K562 (cell line): ENCODE measurements around the gene OSM.

ENCODE experiments used
- BHLHE40 ChIP-seq: IDR thresholded peaks from 2 replicates; pipeline ENCODE4 v1.6.1; 2011; ENCODE audit warnings: low read length, improper control_type of control experiment
- CTCF ChIP-seq, 3 experiments: IDR thresholded peaks in 2 of 3; conservative IDR thresholded peaks in 1 of 3; 2 replicates each; pipeline ENCODE4 v1.5.1; 2011 to 2012; ENCODE audit warnings: low read length in 3 of 3, mild to moderate bottlenecking in 3 of 3, control low read depth in 2 of 3, improper control_type of control experiment in 1 of 3, inconsistent platforms in 1 of 3, low read depth in 1 of 3, mixed read lengths in 1 of 3, moderate library complexity in 1 of 3; ENCODE audit not compliant: insufficient read depth in 2 of 3
- EZH2 ChIP-seq: IDR thresholded peaks from 2 replicates; pipeline ENCODE4 v1.6.1; 2012; ENCODE audit warnings: low read depth, mild to moderate bottlenecking, inconsistent platforms, low read length, borderline replicate concordance
- NFRKB ChIP-seq: fragments of 450-650 bp; IDR thresholded peaks from 2 replicates; pipeline ENCODE4 v1.6.1; 2016; ENCODE audit warnings: low read depth
- POLR2AphosphoS5 ChIP-seq: IDR thresholded peaks from 2 replicates; pipeline ENCODE4 v1.6.1; 2011; ENCODE audit warnings: mild to moderate bottlenecking, low read depth, low read length, moderate library complexity; ENCODE audit not compliant: control insufficient read depth, insufficient read depth
- POLR3G ChIP-seq: IDR thresholded peaks from 2 replicates; pipeline ENCODE4 v1.6.1; 2011; ENCODE audit not compliant: insufficient read length, insufficient replicate concordance; ENCODE audit errors: extremely low read depth
- RAD21 ChIP-seq, 2 experiments: fragments of 250-450 bp in 1 of 2; fragments of 450-650 bp in 1 of 2; sonication (Bioruptor Pico) in 1 of 2; formaldehyde crosslinking in 1 of 2; IDR thresholded peaks in 1 of 2; conservative IDR thresholded peaks in 1 of 2; 2 replicates each; pipeline versions ENCODE4 v1.4.0 to v1.8.0; 2020 to 2022; ENCODE audit warnings: mild to moderate bottlenecking in 2 of 2, moderate library complexity in 1 of 2
- SRSF3 ChIP-seq: fragments of 200-400 bp; formaldehyde crosslinking; IDR thresholded peaks from 2 replicates; pipeline ENCODE4 v1.6.1; 2016; ENCODE audit warnings: mild to moderate bottlenecking, low read length, moderate library complexity; ENCODE audit not compliant: insufficient read depth

- TF ChIP-seq CTCF (IDR thresholded peaks at IDR 0.05 in 2 of 3, conservative IDR thresholded peaks at IDR 0.05 in 1 of 3; ENCODE audit: insufficient read depth in 2 of 3, low read depth in 1 of 3, low read length in 3 of 3) (no peak), EZH2 (no peak), POLR3G (no peak), POLR2AphosphoS5 (no peak), NFRKB (no peak), RAD21 (CRISPR knock-in tag; conservative IDR thresholded peaks at IDR 0.05 in 1 of 2, IDR thresholded peaks at IDR 0.05 in 1 of 2) (no peak), BHLHE40 (no peak), SRSF3 (no peak)
Measured at GRCh38 chr22:30252411-30253204, 14.0 kb downstream of the OSM start.
